Liver (tissue), 9 donors: ENCODE results near the gene POU2F2. TPM values are rescaled to one million over a fixed set of nuclear protein-coding genes. Genes with fewer than 3 reads are reported as not detected.

ENCODE experiments used
- DNase-seq: peaks from one replicate; pipeline ENCODE4 v3.0.0-alpha.2; 2017; ENCODE audit warnings: low spot score
- H3K27ac ChIP-seq, 2 donors: one replicate each; pipeline ENCODE4 v1.7.0; 2013; ENCODE audit warnings: inconsistent platforms in 2 of 2, low read length in 2 of 2, control low read depth in 1 of 2, low read depth in 1 of 2, mild to moderate bottlenecking in 1 of 2
- H3K27me3 ChIP-seq, 4 donors: one replicate each; pipeline versions ENCODE4 v1.6.1 to v1.7.0; 2013; ENCODE audit warnings: low read length in 3 of 4, inconsistent platforms in 1 of 4, mild to moderate bottlenecking in 1 of 4, moderate library complexity in 1 of 4; ENCODE audit not compliant: control insufficient read depth in 4 of 4, insufficient read depth in 4 of 4
- H3K36me3 ChIP-seq, 4 donors: one replicate each; pipeline versions ENCODE4 v1.6.1 to v1.7.0; 2013; ENCODE audit warnings: low read length in 3 of 4, mild to moderate bottlenecking in 3 of 4, low read depth in 1 of 4, moderate library complexity in 1 of 4; ENCODE audit not compliant: control insufficient read depth in 4 of 4, insufficient read depth in 3 of 4
- H3K4me1 ChIP-seq, 4 donors: one replicate each; pipeline versions ENCODE4 v1.6.1 to v1.7.0; 2013; ENCODE audit warnings: low read length in 3 of 4, mild to moderate bottlenecking in 3 of 4, moderate library complexity in 1 of 4; ENCODE audit not compliant: control insufficient read depth in 4 of 4, insufficient read depth in 4 of 4
- H3K4me3 ChIP-seq, 3 donors: one replicate each; pipeline versions ENCODE4 v1.6.1 to v1.7.0; 2013; ENCODE audit warnings: low read length in 3 of 3, control low read depth in 1 of 3, low read depth in 1 of 3, mild to moderate bottlenecking in 1 of 3
- H3K9ac ChIP-seq, 2 donors: one replicate each; pipeline ENCODE4 v1.7.0; 2013; ENCODE audit warnings: low read length in 2 of 2, mild to moderate bottlenecking in 2 of 2, moderate library complexity in 2 of 2, control low read depth in 1 of 2, low read depth in 1 of 2
- H3K9me3 ChIP-seq, 4 donors: one replicate each; pipeline versions ENCODE4 v1.6.1 to v1.7.0; 2013; ENCODE audit warnings: low read length in 3 of 4; ENCODE audit not compliant: control insufficient read depth in 4 of 4
- CTCF ChIP-seq: fragments of 150-350 bp; IDR thresholded peaks from 2 replicates; pipeline ENCODE4 v1.5.1; 2017; ENCODE audit warnings: improper control_type of control experiment, low read depth, low read length; ENCODE audit not compliant: missing input control
- EGR1 ChIP-seq, 2 donors: IDR thresholded peaks; 2 replicates each; pipeline ENCODE4 v1.6.1; 2016 to 2018; ENCODE audit warnings: antibody characterized with exemption in 2 of 2, low read depth in 2 of 2
- FOXA2 ChIP-seq: IDR thresholded peaks from 2 replicates; pipeline ENCODE4 v1.6.1; 2016; ENCODE audit warnings: antibody characterized with exemption
- GABPA ChIP-seq, 2 donors: IDR thresholded peaks in 1 of 2; conservative IDR thresholded peaks in 1 of 2; 2 replicates each; pipeline ENCODE4 v1.6.1; 2016; ENCODE audit warnings: antibody characterized with exemption in 2 of 2, mild to moderate bottlenecking in 1 of 2, moderate library complexity in 1 of 2
- HNF4A ChIP-seq, 2 donors: conservative IDR thresholded peaks; 2 replicates each; pipeline ENCODE4 v1.6.1; 2016; ENCODE audit warnings: antibody characterized with exemption in 2 of 2, mild to moderate bottlenecking in 2 of 2
- HNF4G ChIP-seq: IDR thresholded peaks from 2 replicates; pipeline ENCODE4 v1.6.1; 2016; ENCODE audit warnings: antibody characterized with exemption
- JUND ChIP-seq, 2 donors: IDR thresholded peaks; 2 replicates each; pipeline ENCODE4 v1.6.1; 2016; ENCODE audit warnings: antibody characterized with exemption in 2 of 2
- MAX ChIP-seq: IDR thresholded peaks from 2 replicates; pipeline ENCODE4 v1.6.1; 2016; ENCODE audit warnings: antibody characterized with exemption
- RAD21 ChIP-seq, 2 donors: IDR thresholded peaks; 2 replicates each; pipeline ENCODE4 v1.6.1; 2016; ENCODE audit warnings: antibody characterized with exemption in 2 of 2, mild to moderate bottlenecking in 2 of 2
- RXRA ChIP-seq, 2 donors: IDR thresholded peaks; 2 replicates each; pipeline ENCODE4 v1.6.1; 2017 to 2018; ENCODE audit warnings: antibody characterized with exemption in 2 of 2, mild to moderate bottlenecking in 1 of 2
- SP1 ChIP-seq: IDR thresholded peaks from 2 replicates; pipeline ENCODE4 v1.6.1; 2018; ENCODE audit warnings: antibody characterized with exemption, mild to moderate bottlenecking
- TAF1 ChIP-seq: conservative IDR thresholded peaks from 2 replicates; pipeline ENCODE4 v1.6.1; 2016; ENCODE audit warnings: antibody characterized with exemption, mild to moderate bottlenecking
- YY1 ChIP-seq: IDR thresholded peaks from 2 replicates; pipeline ENCODE4 v1.6.1; 2016; ENCODE audit warnings: antibody characterized with exemption, mild to moderate bottlenecking
- WGBS: extraction: QIAGEN DNeasy Blood & Tissue Kit; methylation state at CpG from one replicate; pipeline ENCODE4 v1.1.7; 2013; 5-methylcytosine and 5-hydroxymethylcytosine counted together
- polyA plus RNA-seq, 2 donors: library from polyadenylated mRNA; stranded (reverse) in 1 of 2; unstranded in 1 of 2; fragments of 200-250 nt in 1 of 2; fragments of >200 nt in 1 of 2; fragmentation: Nextera tagmentation in 1 of 2; extraction: Ambion mirVana in 1 of 2; gene quantifications; one replicate each; pipeline versions ENCODE4 v1.2.1 to v1.2.3, GENCODE V29; 2013 to 2015
- total RNA-seq, 2 donors: library from RNA; depleted of rRNA; stranded (reverse); fragments of >200 nt; gene quantifications; one replicate each; pipeline ENCODE4 v1.2.3, GENCODE V29; 2014
- TF ChIP-seq, protein P1 (sequence below): IDR thresholded peaks from 2 replicates; pipeline ENCODE4 v1.6.1; 2016; ENCODE audit warnings: antibody characterized with exemption, mild to moderate bottlenecking
- TF ChIP-seq, protein P2 (sequence below): IDR thresholded peaks from 2 replicates; pipeline ENCODE4 v1.6.1; 2016; ENCODE audit warnings: antibody characterized with exemption
- donor health status: healthy.
- donor health status: healthy.
- donor health status: healthy.
- donor health status: healthy.
- donor health status: healthy.

POU2F2 gene
- total and polyA plus RNA-seq, 4 donors = 0.75 to 1.2 (median 0.97) TPM

DNA sequence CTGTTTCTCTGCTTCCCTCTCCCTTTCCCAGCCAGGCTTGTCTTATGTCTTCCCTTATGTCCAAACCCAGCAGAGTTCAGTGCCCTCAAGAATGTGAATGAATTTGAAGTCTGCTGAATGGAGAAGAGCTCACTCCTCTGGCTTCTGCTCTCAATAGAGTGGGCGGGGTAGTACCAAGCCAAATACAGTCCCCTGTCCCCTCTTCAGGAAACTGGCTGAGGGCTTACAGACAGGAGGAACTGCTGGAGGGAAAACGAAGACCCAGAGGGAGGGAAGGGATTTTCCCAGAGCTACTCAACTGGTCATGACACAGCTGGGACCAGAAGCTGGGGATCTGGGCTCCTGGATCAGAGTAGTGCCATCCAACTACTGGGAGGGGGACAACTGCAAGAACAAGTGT is 32.9 kb upstream of the POU2F2 start:
- DNase-seq = no peak
- no peaks in the 10 kb centered on the region for H3K9me3 ChIP-seq
- H3K27me3 ChIP-seq = no peaks in the 10 kb centered on the region
- no peak overlapping the region for H3K4me3 ChIP-seq
- no peak overlapping the region for H3K27ac ChIP-seq
- 67% methylated on average over 2 of the region's 2 CpGs for WGBS
- H3K36me3 ChIP-seq = no peaks in the 10 kb centered on the region
- no peaks in the 10 kb centered on the region for H3K4me1 ChIP-seq
- TF ChIP-seq TAF1 (no peak), MAX (no peak), RAD21 (IDR thresholded peaks at IDR 0.05) (no peak), GABPA (IDR thresholded peaks at IDR 0.05 in 1 of 2, conservative IDR thresholded peaks at IDR 0.05 in 1 of 2) (no peak)
- TF ChIP-seq, protein P1, sequence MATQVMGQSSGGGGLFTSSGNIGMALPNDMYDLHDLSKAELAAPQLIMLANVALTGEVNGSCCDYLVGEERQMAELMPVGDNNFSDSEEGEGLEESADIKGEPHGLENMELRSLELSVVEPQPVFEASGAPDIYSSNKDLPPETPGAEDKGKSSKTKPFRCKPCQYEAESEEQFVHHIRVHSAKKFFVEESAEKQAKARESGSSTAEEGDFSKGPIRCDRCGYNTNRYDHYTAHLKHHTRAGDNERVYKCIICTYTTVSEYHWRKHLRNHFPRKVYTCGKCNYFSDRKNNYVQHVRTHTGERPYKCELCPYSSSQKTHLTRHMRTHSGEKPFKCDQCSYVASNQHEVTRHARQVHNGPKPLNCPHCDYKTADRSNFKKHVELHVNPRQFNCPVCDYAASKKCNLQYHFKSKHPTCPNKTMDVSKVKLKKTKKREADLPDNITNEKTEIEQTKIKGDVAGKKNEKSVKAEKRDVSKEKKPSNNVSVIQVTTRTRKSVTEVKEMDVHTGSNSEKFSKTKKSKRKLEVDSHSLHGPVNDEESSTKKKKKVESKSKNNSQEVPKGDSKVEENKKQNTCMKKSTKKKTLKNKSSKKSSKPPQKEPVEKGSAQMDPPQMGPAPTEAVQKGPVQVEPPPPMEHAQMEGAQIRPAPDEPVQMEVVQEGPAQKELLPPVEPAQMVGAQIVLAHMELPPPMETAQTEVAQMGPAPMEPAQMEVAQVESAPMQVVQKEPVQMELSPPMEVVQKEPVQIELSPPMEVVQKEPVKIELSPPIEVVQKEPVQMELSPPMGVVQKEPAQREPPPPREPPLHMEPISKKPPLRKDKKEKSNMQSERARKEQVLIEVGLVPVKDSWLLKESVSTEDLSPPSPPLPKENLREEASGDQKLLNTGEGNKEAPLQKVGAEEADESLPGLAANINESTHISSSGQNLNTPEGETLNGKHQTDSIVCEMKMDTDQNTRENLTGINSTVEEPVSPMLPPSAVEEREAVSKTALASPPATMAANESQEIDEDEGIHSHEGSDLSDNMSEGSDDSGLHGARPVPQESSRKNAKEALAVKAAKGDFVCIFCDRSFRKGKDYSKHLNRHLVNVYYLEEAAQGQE = no peak
- no peak overlapping the region for H3K9ac ChIP-seq

DNA sequence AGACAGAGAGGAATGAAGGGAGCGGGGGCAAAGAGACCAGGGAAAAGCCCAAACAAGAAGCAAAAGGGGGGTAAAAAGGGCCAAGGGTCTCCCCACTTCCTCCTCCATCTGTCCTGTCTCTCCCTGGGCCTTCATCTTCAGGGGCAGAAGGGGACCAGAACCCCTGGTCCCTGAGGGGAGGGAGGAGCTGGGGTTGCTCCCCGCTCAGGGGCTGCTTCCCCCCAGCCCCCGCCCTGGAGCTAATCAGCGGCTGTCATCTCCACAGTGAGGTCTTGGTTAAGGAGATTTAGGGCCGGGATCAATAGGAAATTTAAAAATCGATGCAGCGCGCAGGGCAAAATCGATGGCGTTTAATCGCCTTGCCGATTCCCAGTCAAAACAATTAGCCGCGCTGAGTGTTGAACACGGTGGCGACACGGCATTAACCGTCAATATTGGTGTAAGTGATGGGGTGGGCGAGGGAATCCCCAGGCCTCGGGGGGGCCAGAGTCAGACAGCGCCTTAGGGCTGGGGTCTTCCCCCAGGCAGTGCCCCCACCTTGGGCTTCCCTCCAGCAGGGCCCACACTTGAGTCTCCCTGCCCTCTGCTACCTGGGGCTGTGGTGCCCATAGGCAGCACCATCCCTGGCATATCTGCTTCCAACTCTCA is 29.5 kb upstream of the POU2F2 start:
- Histone ChIP-seq H3K9ac (no peak overlapping the region), H3K4me3 (no peak overlapping the region), H3K36me3 (no peaks in the 10 kb centered on the region), H3K4me1 (peaks cover 4 to 14% (median 9%) of the 10 kb centered on the region in 4 donors), H3K27ac (no peak overlapping the region), H3K27me3 (no peaks in the 10 kb centered on the region), H3K9me3 (no peaks in the 10 kb centered on the region)
- TF ChIP-seq MAX = no peak
- TF ChIP-seq EGR1 (IDR thresholded peaks at IDR 0.05; ENCODE audit: low read depth in 2 of 2) = no peak
- TF ChIP-seq YY1 = no peak
- TF ChIP-seq SP1 = no peak
- TF ChIP-seq FOXA2 = no peak
- no peak for TF ChIP-seq RXRA (IDR thresholded peaks at IDR 0.05)
- TF ChIP-seq, protein P1 = no peak
- no peak for TF ChIP-seq TAF1
- TF ChIP-seq HNF4A (conservative IDR thresholded peaks at IDR 0.05) = no peak
- no peak for TF ChIP-seq HNF4G
- TF ChIP-seq RAD21 (IDR thresholded peaks at IDR 0.05) = no peak
- no peak for TF ChIP-seq JUND (IDR thresholded peaks at IDR 0.05)
- TF ChIP-seq CTCF = no peak
- TF ChIP-seq, protein P2, sequence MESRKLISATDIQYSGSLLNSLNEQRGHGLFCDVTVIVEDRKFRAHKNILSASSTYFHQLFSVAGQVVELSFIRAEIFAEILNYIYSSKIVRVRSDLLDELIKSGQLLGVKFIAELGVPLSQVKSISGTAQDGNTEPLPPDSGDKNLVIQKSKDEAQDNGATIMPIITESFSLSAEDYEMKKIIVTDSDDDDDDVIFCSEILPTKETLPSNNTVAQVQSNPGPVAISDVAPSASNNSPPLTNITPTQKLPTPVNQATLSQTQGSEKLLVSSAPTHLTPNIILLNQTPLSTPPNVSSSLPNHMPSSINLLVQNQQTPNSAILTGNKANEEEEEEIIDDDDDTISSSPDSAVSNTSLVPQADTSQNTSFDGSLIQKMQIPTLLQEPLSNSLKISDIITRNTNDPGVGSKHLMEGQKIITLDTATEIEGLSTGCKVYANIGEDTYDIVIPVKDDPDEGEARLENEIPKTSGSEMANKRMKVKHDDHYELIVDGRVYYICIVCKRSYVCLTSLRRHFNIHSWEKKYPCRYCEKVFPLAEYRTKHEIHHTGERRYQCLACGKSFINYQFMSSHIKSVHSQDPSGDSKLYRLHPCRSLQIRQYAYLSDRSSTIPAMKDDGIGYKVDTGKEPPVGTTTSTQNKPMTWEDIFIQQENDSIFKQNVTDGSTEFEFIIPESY = no peak
- DNase-seq = no peak
- WGBS = 81% methylated on average over 21 of the region's 21 CpGs
